Measurements from ENCODE around the gene NLRC3. TPM values are rescaled to one million over a fixed set of nuclear protein-coding genes. Genes with fewer than 3 reads are reported as not detected.

NLRC3 gene
- total RNA-seq, 2 donors from 2014 or later: 2.5 to 3.7 TPM

GRCh38 chr16:3515897-3516296 is 61.3 kb downstream of the NLRC3 start:
- TF ChIP-seq, protein P1, sequence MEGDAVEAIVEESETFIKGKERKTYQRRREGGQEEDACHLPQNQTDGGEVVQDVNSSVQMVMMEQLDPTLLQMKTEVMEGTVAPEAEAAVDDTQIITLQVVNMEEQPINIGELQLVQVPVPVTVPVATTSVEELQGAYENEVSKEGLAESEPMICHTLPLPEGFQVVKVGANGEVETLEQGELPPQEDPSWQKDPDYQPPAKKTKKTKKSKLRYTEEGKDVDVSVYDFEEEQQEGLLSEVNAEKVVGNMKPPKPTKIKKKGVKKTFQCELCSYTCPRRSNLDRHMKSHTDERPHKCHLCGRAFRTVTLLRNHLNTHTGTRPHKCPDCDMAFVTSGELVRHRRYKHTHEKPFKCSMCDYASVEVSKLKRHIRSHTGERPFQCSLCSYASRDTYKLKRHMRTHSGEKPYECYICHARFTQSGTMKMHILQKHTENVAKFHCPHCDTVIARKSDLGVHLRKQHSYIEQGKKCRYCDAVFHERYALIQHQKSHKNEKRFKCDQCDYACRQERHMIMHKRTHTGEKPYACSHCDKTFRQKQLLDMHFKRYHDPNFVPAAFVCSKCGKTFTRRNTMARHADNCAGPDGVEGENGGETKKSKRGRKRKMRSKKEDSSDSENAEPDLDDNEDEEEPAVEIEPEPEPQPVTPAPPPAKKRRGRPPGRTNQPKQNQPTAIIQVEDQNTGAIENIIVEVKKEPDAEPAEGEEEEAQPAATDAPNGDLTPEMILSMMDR (IDR thresholded peaks at IDR 0.05): no peak
- no peak for ATAC-seq (ENCODE audit: insufficient number of reproducible peaks, low FRiP score, low read depth)
- H3K4me1 ChIP-seq (ENCODE audit: control insufficient read depth in 1 of 2, low read depth in 2 of 2): peaks cover 0 to 6% of the 10 kb centered on the region in 2 donors
- no peak overlapping the region for H3K4me3 ChIP-seq
- H3K27me3 ChIP-seq (replicated peaks; ENCODE audit: insufficient read depth): no peaks in the 10 kb centered on the region
- H3K27ac ChIP-seq: no peak overlapping the region
- H3K36me3 ChIP-seq: peaks cover 36% of the 10 kb centered on the region
- DNase-seq (ENCODE audit: low spot score): no peak
- H3K9me3 ChIP-seq: no peaks in the 10 kb centered on the region

- no peaks in the 10 kb centered on the region for H3K9me3 ChIP-seq
- no peaks in the 10 kb centered on the region for H3K4me1 ChIP-seq (ENCODE audit: control insufficient read depth in 1 of 2, low read depth in 2 of 2)
- DNase-seq (ENCODE audit: low spot score): no peak
- ATAC-seq (ENCODE audit: insufficient number of reproducible peaks, low FRiP score, low read depth): no peak
- H3K27ac ChIP-seq: no peak overlapping the region
- H3K4me3 ChIP-seq: no peak overlapping the region
- peaks cover 43% of the 10 kb centered on the region for H3K36me3 ChIP-seq
- TF ChIP-seq, protein P1 (IDR thresholded peaks at IDR 0.05): no peak
- H3K27me3 ChIP-seq (replicated peaks; ENCODE audit: insufficient read depth): no peaks in the 10 kb centered on the region
These were observed 62.6 kb downstream of the NLRC3 start for GRCh38 chr16:3514621-3515020.

GRCh38 chr16:3513892-3514583 is 63.2 kb downstream of the NLRC3 start:
- Histone ChIP-seq H3K27me3 (replicated peaks; ENCODE audit: insufficient read depth) (no peaks in the 10 kb centered on the region), H3K36me3 (peaks cover 43% of the 10 kb centered on the region), H3K27ac (no peak overlapping the region), H3K4me1 (ENCODE audit: control insufficient read depth in 1 of 2, low read depth in 2 of 2) (no peaks in the 10 kb centered on the region), H3K4me3 (no peak overlapping the region), H3K9me3 (no peaks in the 10 kb centered on the region)
- TF ChIP-seq, protein P1 (IDR thresholded peaks at IDR 0.05): no peak
- ATAC-seq (ENCODE audit: insufficient number of reproducible peaks, low FRiP score, low read depth) (no peak), DNase-seq (ENCODE audit: low spot score) (no peak)

DNA sequence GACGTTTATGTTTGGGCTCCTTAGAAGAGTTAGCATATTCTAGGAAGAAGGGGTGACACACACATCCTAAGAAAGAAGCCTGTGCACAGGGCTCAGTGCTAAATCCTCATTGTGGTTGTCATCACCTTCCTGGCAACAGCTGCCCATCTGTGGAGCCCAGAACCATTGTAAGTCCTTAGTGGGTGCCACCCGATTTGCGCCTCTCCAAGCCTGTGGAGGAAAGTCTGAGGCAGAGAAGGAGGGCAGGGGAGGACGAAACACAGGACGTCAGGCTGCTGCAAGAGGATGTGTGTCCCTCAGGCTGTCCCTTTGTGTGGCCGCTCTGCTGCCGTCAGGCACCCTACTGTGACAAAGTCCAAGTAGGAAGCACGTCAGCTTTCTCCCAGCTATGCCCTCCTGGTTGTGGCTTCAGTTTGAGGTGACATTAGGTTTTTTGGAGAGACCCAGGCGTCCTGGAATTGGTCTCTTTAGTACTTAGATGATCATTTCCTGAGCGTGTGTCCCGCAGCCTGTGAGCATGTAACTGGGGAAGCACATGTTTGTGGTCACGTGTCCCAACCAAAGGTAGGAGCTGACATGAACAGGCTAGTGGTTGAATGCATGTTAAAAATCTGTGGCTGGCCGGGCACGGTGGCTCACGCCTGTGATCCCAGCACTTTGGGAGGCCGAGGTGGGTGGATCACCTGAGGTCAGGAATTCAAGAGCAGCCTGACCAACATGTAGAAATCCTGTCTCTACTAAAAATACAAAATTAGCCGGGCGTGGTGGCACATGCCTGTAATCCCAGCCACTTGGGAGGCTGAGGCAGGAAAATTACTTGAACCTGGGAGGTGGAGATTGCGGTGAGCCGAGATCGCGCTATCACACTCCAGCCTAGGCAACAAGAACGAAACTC is 65.7 kb downstream of the NLRC3 start:
- Histone ChIP-seq H3K27ac (no peak overlapping the region), H3K36me3 (peaks cover 51% of the 10 kb centered on the region), H3K27me3 (replicated peaks; ENCODE audit: insufficient read depth) (no peaks in the 10 kb centered on the region), H3K9me3 (no peaks in the 10 kb centered on the region), H3K4me1 (ENCODE audit: control insufficient read depth in 1 of 2, low read depth in 2 of 2) (no peaks in the 10 kb centered on the region), H3K4me3 (no peak overlapping the region)
- DNase-seq (ENCODE audit: low spot score): no peak
- ATAC-seq (ENCODE audit: insufficient number of reproducible peaks, low FRiP score, low read depth): no peak
- TF ChIP-seq, protein P1 (IDR thresholded peaks at IDR 0.05): no peak

- no peaks in the 10 kb centered on the region for H3K4me1 ChIP-seq (ENCODE audit: control insufficient read depth in 1 of 2, low read depth in 2 of 2)
- TF ChIP-seq, protein P1 (IDR thresholded peaks at IDR 0.05): no peak
- H3K9me3 ChIP-seq: no peaks in the 10 kb centered on the region
- H3K4me3 ChIP-seq: no peak overlapping the region
- DNase-seq (ENCODE audit: low spot score) (no peak), ATAC-seq (ENCODE audit: insufficient number of reproducible peaks, low FRiP score, low read depth) (no peak)
- peaks cover 44% of the 10 kb centered on the region for H3K36me3 ChIP-seq
- H3K27ac ChIP-seq: no peak overlapping the region
- H3K27me3 ChIP-seq (replicated peaks; ENCODE audit: insufficient read depth): no peaks in the 10 kb centered on the region
These were observed 66.8 kb downstream of the NLRC3 start for GRCh38 chr16:3510416-3510815.
